ENCODE measurements around the gene SLC25A30.

Gene SLC25A30

DNA sequence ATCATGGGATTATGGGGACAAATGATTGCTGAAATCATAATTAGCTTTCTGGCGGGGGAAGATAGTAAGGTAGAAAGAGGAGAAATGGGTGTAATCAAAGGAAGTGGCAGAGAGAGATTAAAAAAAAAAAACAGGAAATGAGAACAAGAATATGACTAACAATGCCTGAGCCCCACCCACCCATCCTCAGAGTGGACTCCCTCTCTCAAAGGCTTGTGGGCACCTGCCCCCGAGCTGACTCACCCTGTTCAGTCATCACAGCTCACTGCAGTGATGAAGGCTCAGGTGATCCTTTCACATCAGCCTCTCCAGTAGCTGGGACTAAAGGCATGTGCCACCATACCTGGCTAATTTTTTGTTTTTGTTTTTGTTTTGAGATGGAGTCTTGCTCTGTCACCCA, 50.8 kb downstream of the SLC25A30 start:
- Histone ChIP-seq H3K4me3 (ENCODE audit: low read depth in 1 of 2, low read length in 1 of 2) (no peak overlapping the region), H3K9me3 (no peaks in the 10 kb centered on the region), H3K36me3 (no peaks in the 10 kb centered on the region), H3K4me1 (ENCODE audit: control insufficient read depth in 1 of 2, insufficient read depth in 1 of 2, low read depth in 1 of 2, low read length in 1 of 2) (peaks cover 8 to 10% of the 10 kb centered on the region in 2 experiments), H3K27me3 (no peaks in the 10 kb centered on the region), H3K27ac (no peak overlapping the region)
- TF ChIP-seq, protein P1, sequence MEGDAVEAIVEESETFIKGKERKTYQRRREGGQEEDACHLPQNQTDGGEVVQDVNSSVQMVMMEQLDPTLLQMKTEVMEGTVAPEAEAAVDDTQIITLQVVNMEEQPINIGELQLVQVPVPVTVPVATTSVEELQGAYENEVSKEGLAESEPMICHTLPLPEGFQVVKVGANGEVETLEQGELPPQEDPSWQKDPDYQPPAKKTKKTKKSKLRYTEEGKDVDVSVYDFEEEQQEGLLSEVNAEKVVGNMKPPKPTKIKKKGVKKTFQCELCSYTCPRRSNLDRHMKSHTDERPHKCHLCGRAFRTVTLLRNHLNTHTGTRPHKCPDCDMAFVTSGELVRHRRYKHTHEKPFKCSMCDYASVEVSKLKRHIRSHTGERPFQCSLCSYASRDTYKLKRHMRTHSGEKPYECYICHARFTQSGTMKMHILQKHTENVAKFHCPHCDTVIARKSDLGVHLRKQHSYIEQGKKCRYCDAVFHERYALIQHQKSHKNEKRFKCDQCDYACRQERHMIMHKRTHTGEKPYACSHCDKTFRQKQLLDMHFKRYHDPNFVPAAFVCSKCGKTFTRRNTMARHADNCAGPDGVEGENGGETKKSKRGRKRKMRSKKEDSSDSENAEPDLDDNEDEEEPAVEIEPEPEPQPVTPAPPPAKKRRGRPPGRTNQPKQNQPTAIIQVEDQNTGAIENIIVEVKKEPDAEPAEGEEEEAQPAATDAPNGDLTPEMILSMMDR (IDR thresholded peaks at IDR 0.05): no peak

DNA sequence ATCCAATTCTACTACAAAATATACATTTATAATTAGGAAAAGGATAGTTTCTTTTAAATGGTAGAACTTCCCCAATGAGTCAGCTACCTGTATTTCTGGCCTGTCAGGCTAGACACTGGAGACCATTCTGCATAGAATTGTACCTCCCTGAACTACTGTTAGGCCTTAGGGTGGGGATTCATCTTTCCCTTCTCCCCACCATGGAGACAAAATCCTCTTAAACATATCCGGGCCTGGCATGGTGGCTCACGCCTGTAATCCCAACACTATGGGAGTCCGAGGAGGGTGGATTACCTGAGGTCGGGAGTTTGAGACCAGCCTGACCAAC, 52.7 kb downstream of the SLC25A30 start:
- H3K4me3 ChIP-seq (ENCODE audit: low read depth in 1 of 2, low read length in 1 of 2): no peak overlapping the region
- no peaks in the 10 kb centered on the region for H3K9me3 ChIP-seq
- TF ChIP-seq, protein P1 (IDR thresholded peaks at IDR 0.05): no peak
- no peaks in the 10 kb centered on the region for H3K27me3 ChIP-seq
- H3K36me3 ChIP-seq: peaks cover 6% of the 10 kb centered on the region
- H3K27ac ChIP-seq: no peak overlapping the region
- peaks cover 0 to 5% of the 10 kb centered on the region in 2 experiments for H3K4me1 ChIP-seq (ENCODE audit: control insufficient read depth in 1 of 2, insufficient read depth in 1 of 2, low read depth in 1 of 2, low read length in 1 of 2)

DNA sequence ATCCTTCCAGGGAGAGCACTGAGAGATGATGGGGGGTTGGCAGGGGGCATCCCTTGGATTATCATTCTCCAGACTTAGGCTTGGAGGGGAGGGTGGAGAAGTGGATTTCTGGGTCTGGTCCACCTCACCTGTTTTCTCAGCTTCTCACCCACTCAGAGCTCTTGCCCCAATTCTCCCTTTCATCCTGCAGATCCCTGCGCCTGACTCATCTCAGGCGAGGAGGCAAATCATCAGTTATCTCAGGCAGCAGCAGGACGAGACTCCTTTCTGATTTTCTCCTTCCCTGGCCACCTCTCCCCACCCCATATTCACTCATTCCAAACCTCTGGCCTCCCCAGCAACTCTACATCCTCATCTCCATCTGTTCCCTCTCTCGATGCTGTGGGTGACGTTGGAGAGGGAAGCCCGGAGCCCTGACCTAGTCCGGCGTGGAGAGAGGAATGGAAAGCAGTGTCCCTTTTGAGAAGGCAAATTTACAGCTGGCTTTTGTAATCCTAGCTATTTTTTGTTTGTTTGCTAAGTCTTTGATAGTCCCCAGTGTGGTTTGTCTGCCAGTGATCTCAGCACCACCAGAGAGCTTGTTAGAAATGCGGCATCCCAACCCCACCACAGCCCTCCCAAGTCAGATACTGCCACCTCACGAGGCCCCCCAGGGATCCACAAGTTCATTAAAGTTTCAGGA, 53.2 kb downstream of the SLC25A30 start:
- Histone ChIP-seq H3K27me3 (no peaks in the 10 kb centered on the region), H3K4me3 (ENCODE audit: low read depth in 1 of 2, low read length in 1 of 2) (no peak overlapping the region), H3K9me3 (no peaks in the 10 kb centered on the region), H3K27ac (no peak overlapping the region), H3K4me1 (ENCODE audit: control insufficient read depth in 1 of 2, insufficient read depth in 1 of 2, low read depth in 1 of 2, low read length in 1 of 2) (peaks cover 0 to 5% of the 10 kb centered on the region in 2 experiments), H3K36me3 (peaks cover 7% of the 10 kb centered on the region)
- TF ChIP-seq, protein P1 (IDR thresholded peaks at IDR 0.05): no peak

DNA sequence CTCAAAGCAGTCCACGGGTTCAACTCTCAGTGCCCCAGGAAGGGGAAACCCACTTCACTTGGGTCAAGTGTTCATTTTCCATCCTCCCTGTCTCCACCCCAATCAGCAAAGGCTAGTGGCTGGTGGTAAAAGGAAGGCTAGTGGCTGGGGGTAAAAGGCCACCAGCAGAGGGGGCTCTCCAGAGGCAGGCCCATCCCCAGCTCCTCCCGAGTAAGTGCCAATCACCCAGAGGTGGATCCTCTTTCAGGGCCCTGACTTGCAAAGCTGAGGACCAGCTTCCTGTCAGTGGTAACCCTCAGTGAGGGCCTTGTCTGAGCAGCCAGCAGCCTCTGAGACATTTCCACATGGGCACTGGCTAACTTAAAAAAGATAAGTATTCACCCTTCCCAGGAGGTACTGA, 55.2 kb downstream of the SLC25A30 start:
- Histone ChIP-seq H3K4me1 (ENCODE audit: control insufficient read depth in 1 of 2, insufficient read depth in 1 of 2, low read depth in 1 of 2, low read length in 1 of 2) (peaks cover 0 to 5% of the 10 kb centered on the region in 2 experiments), H3K36me3 (peaks cover 12% of the 10 kb centered on the region), H3K4me3 (ENCODE audit: low read depth in 1 of 2, low read length in 1 of 2) (no peak overlapping the region), H3K27ac (no peak overlapping the region), H3K9me3 (no peaks in the 10 kb centered on the region), H3K27me3 (no peaks in the 10 kb centered on the region)
- TF ChIP-seq, protein P1 (IDR thresholded peaks at IDR 0.05): no peak

DNA sequence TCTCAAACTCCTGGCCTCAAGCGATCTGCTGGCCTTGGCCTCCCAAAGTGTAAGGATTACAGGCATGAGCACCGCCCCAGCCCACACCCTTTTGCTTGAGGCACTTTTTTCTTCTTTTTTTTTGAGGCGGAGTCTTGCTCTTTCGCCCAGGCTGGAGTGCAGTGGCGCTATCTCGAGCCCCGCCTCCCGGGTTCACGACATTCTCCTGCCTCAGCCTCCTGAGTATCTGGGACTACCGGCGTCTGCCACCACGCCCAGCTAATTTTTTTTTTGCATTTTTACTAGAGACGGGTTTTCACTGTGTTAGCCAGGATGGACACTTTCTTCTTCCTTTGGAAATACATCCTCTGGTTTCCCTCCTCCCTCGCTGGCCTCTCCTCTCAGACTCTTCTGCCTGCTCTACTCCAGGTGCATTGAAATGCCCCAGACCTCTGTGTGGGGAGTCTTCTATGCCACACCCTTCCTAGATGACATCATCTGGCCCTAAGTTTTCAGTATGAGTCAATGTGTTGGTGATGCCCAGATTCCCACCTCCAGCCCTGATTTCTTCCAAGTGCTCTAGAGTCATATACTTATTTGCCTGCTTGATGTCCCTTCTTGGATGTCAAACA, 56.5 kb downstream of the SLC25A30 start:
- Histone ChIP-seq H3K4me1 (ENCODE audit: control insufficient read depth in 1 of 2, insufficient read depth in 1 of 2, low read depth in 1 of 2, low read length in 1 of 2) (peaks cover 8% of the 10 kb centered on the region in 2 experiments), H3K27me3 (no peaks in the 10 kb centered on the region), H3K27ac (no peak overlapping the region), H3K4me3 (ENCODE audit: low read depth in 1 of 2, low read length in 1 of 2) (no peak overlapping the region), H3K36me3 (peaks cover 12% of the 10 kb centered on the region), H3K9me3 (no peaks in the 10 kb centered on the region)
- TF ChIP-seq, protein P1 (IDR thresholded peaks at IDR 0.05): no peak
